WERI-Rb-1 (cell line): ENCODE data around the gene SLC5A6.

Experiments used
- DNase-seq: peaks from one replicate; pipeline ENCODE4 v3.0.0-alpha.2; 2020
- H3K27ac ChIP-seq: fragments of 250-450 bp; sonication (Bioruptor Pico); 2 replicates; pipeline ENCODE4 v1.5.1; 2020; ENCODE audit warnings: mild to moderate bottlenecking, moderate library complexity
- H3K27me3 ChIP-seq: fragments of 250-450 bp; sonication (Bioruptor Pico); 2 replicates; pipeline ENCODE4 v1.5.1; 2021; ENCODE audit warnings: mild to moderate bottlenecking, low read depth, moderate library complexity; ENCODE audit not compliant: insufficient read depth, severe bottlenecking
- H3K36me3 ChIP-seq: fragments of 250-450 bp; sonication (Bioruptor Pico); 2 replicates; pipeline ENCODE4 v1.5.1; 2020; ENCODE audit warnings: mild to moderate bottlenecking, moderate library complexity
- H3K4me3 ChIP-seq: 2 replicates; pipeline ENCODE4 v1.5.1; 2011; ENCODE audit warnings: low read depth, mild to moderate bottlenecking, control low read depth, low read length
- H3K9me3 ChIP-seq: fragments of 250-450 bp; sonication (Bioruptor Pico); 2 replicates; pipeline ENCODE4 v1.5.1; 2021; ENCODE audit warnings: mild to moderate bottlenecking, moderate library complexity; ENCODE audit not compliant: severe bottlenecking
- TF ChIP-seq, protein P1 (sequence below): IDR thresholded peaks from 2 replicates; pipeline ENCODE4 v1.5.1; 2011; ENCODE audit warnings: low read depth, mild to moderate bottlenecking, control low read depth, inconsistent platforms, low read length

Gene SLC5A6

DNA sequence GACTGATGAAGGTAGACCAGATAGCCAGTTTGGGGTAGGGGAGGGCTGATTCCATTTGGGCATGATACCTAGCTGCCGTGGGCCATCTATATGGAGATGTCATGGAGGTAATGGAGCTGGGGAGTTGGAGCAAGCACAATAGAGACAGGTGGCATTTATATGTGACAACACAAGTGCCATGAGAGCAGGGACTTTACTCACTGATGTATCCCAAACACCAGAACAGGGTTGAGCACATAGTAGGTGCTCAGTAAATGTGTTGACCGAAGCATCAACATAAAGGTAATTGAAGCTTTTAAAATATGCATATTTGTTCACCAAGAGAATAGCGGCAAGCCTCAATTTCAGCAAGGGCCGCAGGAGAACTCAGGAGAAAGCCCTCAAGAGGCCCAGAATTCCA, 35.8 kb upstream of the SLC5A6 start:
- DNase-seq: no peak
- H3K27ac ChIP-seq: no peak overlapping the region

DNA sequence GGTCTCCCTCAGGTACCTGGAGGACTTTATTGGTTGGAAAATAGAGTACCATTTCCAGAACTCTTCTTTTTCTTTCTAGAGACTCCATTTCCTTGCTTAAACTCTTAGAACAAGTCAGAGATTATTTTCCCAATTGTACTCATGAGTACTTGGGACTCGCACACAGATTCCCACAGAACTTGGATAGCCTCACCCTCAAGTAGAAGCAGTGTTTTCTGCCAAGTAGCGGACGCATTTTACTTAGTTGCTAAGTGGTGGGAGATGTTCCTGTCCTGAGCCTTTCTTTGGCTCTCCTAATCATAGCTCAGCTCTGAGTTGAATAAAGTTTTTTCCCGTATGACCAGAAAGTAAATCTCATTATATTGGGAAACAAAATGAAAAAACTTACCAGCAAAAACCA, 33.6 kb upstream of the SLC5A6 start:
- DNase-seq: no peak
- Histone ChIP-seq H3K9me3 (no peaks in the 10 kb centered on the region), H3K27ac (no peak overlapping the region), H3K4me3 (no peak overlapping the region), H3K27me3 (no peaks in the 10 kb centered on the region), H3K36me3 (peaks cover 45% of the 10 kb centered on the region)
- TF ChIP-seq, protein P1, sequence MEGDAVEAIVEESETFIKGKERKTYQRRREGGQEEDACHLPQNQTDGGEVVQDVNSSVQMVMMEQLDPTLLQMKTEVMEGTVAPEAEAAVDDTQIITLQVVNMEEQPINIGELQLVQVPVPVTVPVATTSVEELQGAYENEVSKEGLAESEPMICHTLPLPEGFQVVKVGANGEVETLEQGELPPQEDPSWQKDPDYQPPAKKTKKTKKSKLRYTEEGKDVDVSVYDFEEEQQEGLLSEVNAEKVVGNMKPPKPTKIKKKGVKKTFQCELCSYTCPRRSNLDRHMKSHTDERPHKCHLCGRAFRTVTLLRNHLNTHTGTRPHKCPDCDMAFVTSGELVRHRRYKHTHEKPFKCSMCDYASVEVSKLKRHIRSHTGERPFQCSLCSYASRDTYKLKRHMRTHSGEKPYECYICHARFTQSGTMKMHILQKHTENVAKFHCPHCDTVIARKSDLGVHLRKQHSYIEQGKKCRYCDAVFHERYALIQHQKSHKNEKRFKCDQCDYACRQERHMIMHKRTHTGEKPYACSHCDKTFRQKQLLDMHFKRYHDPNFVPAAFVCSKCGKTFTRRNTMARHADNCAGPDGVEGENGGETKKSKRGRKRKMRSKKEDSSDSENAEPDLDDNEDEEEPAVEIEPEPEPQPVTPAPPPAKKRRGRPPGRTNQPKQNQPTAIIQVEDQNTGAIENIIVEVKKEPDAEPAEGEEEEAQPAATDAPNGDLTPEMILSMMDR: no peak

More for the DNA sequence above, 35.8 kb upstream of the SLC5A6 start:
- no peaks in the 10 kb centered on the region for H3K27me3 ChIP-seq
- no peaks in the 10 kb centered on the region for H3K9me3 ChIP-seq
- H3K4me3 ChIP-seq: no peak overlapping the region
- H3K36me3 ChIP-seq: peaks cover 22% of the 10 kb centered on the region
- TF ChIP-seq, protein P1: no peak

DNA sequence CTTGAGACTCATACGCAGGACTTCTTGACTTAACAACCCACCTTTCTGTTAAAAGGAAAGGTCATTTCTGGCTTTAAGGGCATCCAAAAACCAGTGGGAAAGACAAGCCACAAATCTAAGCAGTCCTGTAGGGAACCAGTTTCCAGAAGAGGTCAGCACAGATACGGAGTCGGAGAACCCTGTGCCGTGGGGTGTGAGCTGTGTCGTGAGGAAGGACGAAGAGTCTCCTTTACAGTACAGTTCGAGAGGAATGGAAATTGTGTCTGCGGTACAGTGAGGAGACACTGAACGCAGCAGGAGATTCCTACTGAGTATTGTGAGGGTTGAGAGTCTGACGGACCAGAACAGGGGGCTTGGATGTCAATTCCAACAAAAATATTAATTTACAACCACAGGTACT, 33.0 kb upstream of the SLC5A6 start:
- Histone ChIP-seq H3K9me3 (no peaks in the 10 kb centered on the region), H3K27me3 (no peaks in the 10 kb centered on the region), H3K4me3 (no peak overlapping the region), H3K27ac (no peak overlapping the region), H3K36me3 (peaks cover 50% of the 10 kb centered on the region)
- TF ChIP-seq, protein P1: no peak
- DNase-seq: no peak

DNA sequence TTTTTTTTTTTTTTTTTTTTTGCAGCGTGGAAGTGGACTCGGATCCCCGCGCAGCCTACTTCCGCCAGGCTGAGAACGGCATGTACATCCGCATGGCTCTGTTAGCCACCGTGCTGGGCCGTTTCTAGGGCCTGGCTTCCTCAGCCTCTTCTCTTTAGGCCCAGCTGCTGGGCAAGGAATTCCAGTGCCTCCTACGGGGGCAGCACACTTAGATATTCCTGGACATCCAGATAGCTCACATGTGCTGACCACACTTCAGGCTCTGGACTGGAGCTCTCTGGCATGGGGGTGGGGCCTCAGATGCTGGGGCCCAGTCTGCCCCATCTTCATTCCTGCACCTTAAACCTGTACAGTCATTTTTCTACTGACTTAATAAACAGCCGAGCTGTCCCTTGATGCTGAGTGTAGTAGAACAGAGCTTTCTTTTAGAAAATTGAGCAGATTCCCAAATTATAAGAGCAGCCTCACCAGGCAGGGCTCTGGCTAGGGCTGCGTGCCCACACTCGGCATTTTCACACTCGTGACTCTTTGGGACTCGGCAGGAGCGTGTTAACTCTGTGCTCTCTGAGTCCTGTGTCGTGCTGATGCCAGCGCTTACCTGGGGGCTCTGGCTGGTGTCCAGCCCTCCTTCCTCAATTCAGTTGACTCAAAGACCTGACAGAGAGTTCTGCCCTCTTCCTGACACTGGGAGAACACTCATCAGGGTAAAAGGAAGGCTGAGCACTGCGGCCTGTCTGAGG, 31.5 kb upstream of the SLC5A6 start:
- H3K27ac ChIP-seq: no peak overlapping the region
- H3K4me3 ChIP-seq: no peak overlapping the region
- H3K27me3 ChIP-seq: no peaks in the 10 kb centered on the region
- no peaks in the 10 kb centered on the region for H3K9me3 ChIP-seq
- peaks cover 65% of the 10 kb centered on the region for H3K36me3 ChIP-seq
- TF ChIP-seq, protein P1: no peak
- DNase-seq: no peak

DNA sequence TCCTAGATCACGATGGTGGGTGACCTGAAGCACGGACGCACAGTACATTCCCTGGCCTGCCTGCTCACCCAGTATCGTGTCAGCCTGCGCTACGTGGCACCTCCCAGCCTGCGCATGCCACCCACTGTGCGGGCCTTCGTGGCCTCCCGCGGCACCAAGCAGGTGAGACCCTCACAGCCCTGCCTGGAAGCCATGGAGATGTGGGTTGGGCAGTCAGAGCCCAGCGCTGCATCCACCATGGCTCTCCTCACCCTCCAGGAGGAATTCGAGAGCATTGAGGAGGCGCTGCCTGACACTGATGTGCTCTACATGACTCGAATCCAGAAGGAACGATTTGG, 30.5 kb upstream of the SLC5A6 start:
- peaks cover 75% of the 10 kb centered on the region for H3K36me3 ChIP-seq
- no peaks in the 10 kb centered on the region for H3K27me3 ChIP-seq
- no peak for DNase-seq
- TF ChIP-seq, protein P1: no peak
- no peak overlapping the region for H3K4me3 ChIP-seq
- H3K9me3 ChIP-seq: no peaks in the 10 kb centered on the region
- no peak overlapping the region for H3K27ac ChIP-seq
